Neural crest cell (in vitro differentiated cells): ENCODE data around the gene NLGN3. TPM values are rescaled to one million over a fixed set of nuclear protein-coding genes. Genes with fewer than 3 reads are reported as not detected.

ENCODE experiments used
- DNase-seq: peaks from one replicate; pipeline ENCODE4 v3.0.0; 2021; ENCODE audit warnings: low read depth, mixed read lengths, low spot score
- H3K27ac Mint-ChIP-seq: one replicate; pipeline ENCODE4 v1.8.0; 2021; ENCODE audit warnings: mild to moderate bottlenecking, mixed read lengths; ENCODE audit not compliant: unreplicated experiment
- H3K27me3 Mint-ChIP-seq: 2 replicates; pipeline ENCODE4 v1.8.0; 2021; ENCODE audit warnings: low read depth, mild to moderate bottlenecking, mixed read lengths
- H3K36me3 Mint-ChIP-seq: 2 replicates; pipeline ENCODE4 v1.8.0; 2021; ENCODE audit warnings: low read depth, mild to moderate bottlenecking, mixed read lengths
- H3K4me1 Mint-ChIP-seq: 2 replicates; pipeline ENCODE4 v1.8.0; 2021; ENCODE audit warnings: mixed read lengths
- H3K4me3 Mint-ChIP-seq: one replicate; pipeline ENCODE4 v1.8.0; 2021; ENCODE audit warnings: mild to moderate bottlenecking, mixed read lengths
- H3K9me3 Mint-ChIP-seq: 2 replicates; pipeline ENCODE4 v1.8.0; 2021; ENCODE audit warnings: mixed read lengths
- CTCF ChIP-seq: fragments of 200-600 bp; sonication (generic); conservative IDR thresholded peaks from 2 replicates; pipeline ENCODE4 v1.5.0; 2021; ENCODE audit warnings: antibody characterized with exemption, mild to moderate bottlenecking
- total RNA-seq: library from RNA; stranded (reverse); gene quantifications from 2 replicates; pipeline ENCODE4 v1.2.1, GENCODE V29; 2021

The NLGN3 gene
- total RNA-seq, 1 donor from 2014 or later = 31.5 TPM

- H3K4me1 Mint-ChIP-seq = peaks cover 14% of the 10 kb centered on the region
- H3K36me3 Mint-ChIP-seq = no peaks in the 10 kb centered on the region
- no peak overlapping the region for H3K27ac Mint-ChIP-seq
- no peaks in the 10 kb centered on the region for H3K27me3 Mint-ChIP-seq
- TF ChIP-seq CTCF = no peak
- no peak for DNase-seq
- no peak overlapping the region for H3K4me3 Mint-ChIP-seq
- no peaks in the 10 kb centered on the region for H3K9me3 Mint-ChIP-seq
These were observed 54.8 kb downstream of the NLGN3 start for GRCh38 chrX:71199252-71200008.

- no peak for DNase-seq
- Mint-ChIP-seq H3K4me3 (no peak overlapping the region), H3K27ac (no peak overlapping the region), H3K9me3 (peaks cover 6% of the 10 kb centered on the region), H3K4me1 (no peaks in the 10 kb centered on the region), H3K27me3 (no peaks in the 10 kb centered on the region), H3K36me3 (no peaks in the 10 kb centered on the region)
- TF ChIP-seq CTCF = no peak
These were observed 66.2 kb downstream of the NLGN3 start for GRCh38 chrX:71210816-71211215.

- Mint-ChIP-seq H3K36me3 (no peaks in the 10 kb centered on the region), H3K27me3 (no peaks in the 10 kb centered on the region), H3K9me3 (peaks cover 6% of the 10 kb centered on the region), H3K4me1 (peaks cover 12% of the 10 kb centered on the region), H3K4me3 (no peak overlapping the region), H3K27ac (no peak overlapping the region)
- no peak for TF ChIP-seq CTCF
- DNase-seq = no peak
These were observed 67.9 kb downstream of the NLGN3 start for GRCh38 chrX:71212536-71212935.

- no peaks in the 10 kb centered on the region for H3K27me3 Mint-ChIP-seq
- DNase-seq = no peak
- H3K4me3 Mint-ChIP-seq = no peak overlapping the region
These were observed 69.5 kb downstream of the NLGN3 start for GRCh38 chrX:71214152-71214551.

GRCh38 chrX:71214604-71215337 is 70.1 kb downstream of the NLGN3 start:
- Mint-ChIP-seq H3K36me3 (no peaks in the 10 kb centered on the region), H3K4me1 (peaks cover 12% of the 10 kb centered on the region), H3K4me3 (no peak overlapping the region), H3K27me3 (no peaks in the 10 kb centered on the region), H3K9me3 (peaks cover 3% of the 10 kb centered on the region), H3K27ac (no peak overlapping the region)
- no peak for TF ChIP-seq CTCF
- no peak for DNase-seq

More at GRCh38 chrX:71214152-71214551, 69.5 kb downstream of the NLGN3 start:
- peaks cover 12% of the 10 kb centered on the region for H3K4me1 Mint-ChIP-seq
- H3K36me3 Mint-ChIP-seq = no peaks in the 10 kb centered on the region
- no peak overlapping the region for H3K27ac Mint-ChIP-seq
- peaks cover 6% of the 10 kb centered on the region for H3K9me3 Mint-ChIP-seq
- TF ChIP-seq CTCF = no peak
